Cardiac muscle cell (in vitro differentiated cells and primary cell): Measurements from ENCODE around the gene NGLY1. TPM values are rescaled to one million over a fixed set of nuclear protein-coding genes. Genes with fewer than 3 reads are reported as not detected.
A peak's percentile ranks its signal among the peaks of the same experiment; 100 is the strongest.

ENCODE experiments used
- DNase-seq, 2 donors: peaks; one replicate each; pipeline versions ENCODE4 v3.0.0 to v3.0.0-alpha.2; 2010 to 2017; ENCODE audit warnings: low read depth in 1 of 2, low spot score in 1 of 2
- H3K27ac ChIP-seq: fragments of 200-600 bp; sonication (generic); 2 replicates; pipeline ENCODE4 v1.5.1; 2016
- H3K27me3 ChIP-seq: fragments of 200-600 bp; sonication (generic); 2 replicates; pipeline ENCODE4 v1.6.0; 2016; ENCODE audit warnings: control low read depth
- H3K36me3 ChIP-seq: fragments of 200-600 bp; sonication (generic); 2 replicates; pipeline ENCODE4 v1.5.1; 2016; ENCODE audit warnings: control low read depth
- H3K4me1 ChIP-seq: fragments of 200-600 bp; sonication (generic); 2 replicates; pipeline ENCODE4 v1.8.1; 2017; ENCODE audit warnings: low read depth, mild to moderate bottlenecking, mixed run types
- H3K4me3 ChIP-seq: fragments of 200-600 bp; sonication (generic); 2 replicates; pipeline ENCODE4 v1.5.1; 2016; ENCODE audit warnings: mild to moderate bottlenecking
- H3K9me3 ChIP-seq: fragments of 200-600 bp; sonication (generic); 2 replicates; pipeline ENCODE4 v1.5.1; 2017; ENCODE audit warnings: low read depth, mild to moderate bottlenecking, control low read depth
- polyA plus RNA-seq: library from polyadenylated mRNA; unstranded; fragments of >200 nt; fragmentation: Nextera tagmentation; extraction: Ambion mirVana; gene quantifications from 2 replicates; pipeline ENCODE4 v1.2.1, GENCODE V29; 2016
- total RNA-seq: library from RNA; depleted of rRNA; stranded (reverse); fragments of >200 nt; gene quantifications from 2 replicates; pipeline ENCODE4 v1.2.3, GENCODE V29; 2016
- TF ChIP-seq, protein P1 (sequence below): IDR thresholded peaks from 2 replicates; pipeline ENCODE4 v1.5.1; 2012; ENCODE audit warnings: low read depth, mild to moderate bottlenecking, low read length

The NGLY1 gene, protein sequence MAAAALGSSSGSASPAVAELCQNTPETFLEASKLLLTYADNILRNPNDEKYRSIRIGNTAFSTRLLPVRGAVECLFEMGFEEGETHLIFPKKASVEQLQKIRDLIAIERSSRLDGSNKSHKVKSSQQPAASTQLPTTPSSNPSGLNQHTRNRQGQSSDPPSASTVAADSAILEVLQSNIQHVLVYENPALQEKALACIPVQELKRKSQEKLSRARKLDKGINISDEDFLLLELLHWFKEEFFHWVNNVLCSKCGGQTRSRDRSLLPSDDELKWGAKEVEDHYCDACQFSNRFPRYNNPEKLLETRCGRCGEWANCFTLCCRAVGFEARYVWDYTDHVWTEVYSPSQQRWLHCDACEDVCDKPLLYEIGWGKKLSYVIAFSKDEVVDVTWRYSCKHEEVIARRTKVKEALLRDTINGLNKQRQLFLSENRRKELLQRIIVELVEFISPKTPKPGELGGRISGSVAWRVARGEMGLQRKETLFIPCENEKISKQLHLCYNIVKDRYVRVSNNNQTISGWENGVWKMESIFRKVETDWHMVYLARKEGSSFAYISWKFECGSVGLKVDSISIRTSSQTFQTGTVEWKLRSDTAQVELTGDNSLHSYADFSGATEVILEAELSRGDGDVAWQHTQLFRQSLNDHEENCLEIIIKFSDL
- total RNA-seq (43.0 and 43.4 TPM in 2 replicates), polyA plus RNA-seq (54.5 and 63.0 TPM in 2 replicates)

DNA sequence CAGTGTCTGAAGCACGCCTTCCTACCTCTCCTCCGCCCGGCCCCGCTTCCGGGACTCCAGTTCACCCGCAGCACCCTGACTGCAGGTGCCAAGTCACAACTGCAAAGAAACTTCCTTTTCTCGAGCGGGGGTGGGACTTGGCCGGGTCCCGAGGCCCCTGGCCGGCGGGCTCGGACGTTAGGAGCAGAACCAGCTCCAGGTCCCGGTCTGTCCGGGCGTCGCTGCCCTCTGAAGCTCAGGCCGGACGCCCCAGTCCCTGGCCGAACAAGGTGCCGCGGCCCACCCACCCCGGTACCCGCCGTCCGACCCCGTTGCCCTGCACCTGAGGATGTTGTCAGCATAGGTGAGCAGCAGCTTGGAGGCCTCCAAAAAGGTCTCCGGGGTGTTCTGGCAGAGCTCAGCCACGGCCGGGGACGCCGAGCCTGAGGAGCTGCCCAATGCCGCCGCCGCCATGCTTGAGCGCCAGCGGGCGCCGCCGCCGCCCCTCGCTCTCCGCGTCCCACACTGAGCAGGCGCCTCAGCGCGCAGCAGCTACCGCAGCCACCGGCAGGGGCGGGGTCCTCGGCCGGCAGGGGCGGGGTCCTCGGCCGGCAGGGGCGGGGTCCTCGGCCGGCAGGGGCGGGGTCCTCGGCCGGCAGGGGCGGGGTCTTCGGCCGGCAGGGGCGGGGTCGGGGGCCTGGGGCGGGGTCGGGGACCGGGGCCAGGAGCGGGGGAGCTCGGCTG lies at the start of gene NGLY1:
Gene NGLY1, minus strand, starts transcription at position 506 of the 723 bp plus-strand sequence. Its CDS starts 53 bp downstream, at position 453.
- Histone ChIP-seq H3K27me3 (no peaks in the 10 kb centered on the region), H3K27ac (peak within 1 kb of the TSS; percentile 71), H3K4me3 (peak within 1 kb of the TSS; percentile 85), H3K4me1 (peaks cover 11% of the 10 kb centered on the region), H3K36me3 (peaks cover 4% of the 10 kb centered on the region), H3K9me3 (no peaks in the 10 kb centered on the region)
- TF ChIP-seq, protein P1, sequence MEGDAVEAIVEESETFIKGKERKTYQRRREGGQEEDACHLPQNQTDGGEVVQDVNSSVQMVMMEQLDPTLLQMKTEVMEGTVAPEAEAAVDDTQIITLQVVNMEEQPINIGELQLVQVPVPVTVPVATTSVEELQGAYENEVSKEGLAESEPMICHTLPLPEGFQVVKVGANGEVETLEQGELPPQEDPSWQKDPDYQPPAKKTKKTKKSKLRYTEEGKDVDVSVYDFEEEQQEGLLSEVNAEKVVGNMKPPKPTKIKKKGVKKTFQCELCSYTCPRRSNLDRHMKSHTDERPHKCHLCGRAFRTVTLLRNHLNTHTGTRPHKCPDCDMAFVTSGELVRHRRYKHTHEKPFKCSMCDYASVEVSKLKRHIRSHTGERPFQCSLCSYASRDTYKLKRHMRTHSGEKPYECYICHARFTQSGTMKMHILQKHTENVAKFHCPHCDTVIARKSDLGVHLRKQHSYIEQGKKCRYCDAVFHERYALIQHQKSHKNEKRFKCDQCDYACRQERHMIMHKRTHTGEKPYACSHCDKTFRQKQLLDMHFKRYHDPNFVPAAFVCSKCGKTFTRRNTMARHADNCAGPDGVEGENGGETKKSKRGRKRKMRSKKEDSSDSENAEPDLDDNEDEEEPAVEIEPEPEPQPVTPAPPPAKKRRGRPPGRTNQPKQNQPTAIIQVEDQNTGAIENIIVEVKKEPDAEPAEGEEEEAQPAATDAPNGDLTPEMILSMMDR: no peak
- peak; percentile 88 to 93 for DNase-seq

GRCh38 chr3:25831578-25831977 lies 48.3 kb upstream of the NGLY1 start:
- TF ChIP-seq, protein P1: peak; percentile 47
- Histone ChIP-seq H3K4me1 (no peaks in the 10 kb centered on the region), H3K4me3 (no peak overlapping the region), H3K9me3 (no peaks in the 10 kb centered on the region), H3K27me3 (no peaks in the 10 kb centered on the region), H3K27ac (no peak overlapping the region), H3K36me3 (no peaks in the 10 kb centered on the region)
- DNase-seq: peak; percentile 41 to 55

DNA sequence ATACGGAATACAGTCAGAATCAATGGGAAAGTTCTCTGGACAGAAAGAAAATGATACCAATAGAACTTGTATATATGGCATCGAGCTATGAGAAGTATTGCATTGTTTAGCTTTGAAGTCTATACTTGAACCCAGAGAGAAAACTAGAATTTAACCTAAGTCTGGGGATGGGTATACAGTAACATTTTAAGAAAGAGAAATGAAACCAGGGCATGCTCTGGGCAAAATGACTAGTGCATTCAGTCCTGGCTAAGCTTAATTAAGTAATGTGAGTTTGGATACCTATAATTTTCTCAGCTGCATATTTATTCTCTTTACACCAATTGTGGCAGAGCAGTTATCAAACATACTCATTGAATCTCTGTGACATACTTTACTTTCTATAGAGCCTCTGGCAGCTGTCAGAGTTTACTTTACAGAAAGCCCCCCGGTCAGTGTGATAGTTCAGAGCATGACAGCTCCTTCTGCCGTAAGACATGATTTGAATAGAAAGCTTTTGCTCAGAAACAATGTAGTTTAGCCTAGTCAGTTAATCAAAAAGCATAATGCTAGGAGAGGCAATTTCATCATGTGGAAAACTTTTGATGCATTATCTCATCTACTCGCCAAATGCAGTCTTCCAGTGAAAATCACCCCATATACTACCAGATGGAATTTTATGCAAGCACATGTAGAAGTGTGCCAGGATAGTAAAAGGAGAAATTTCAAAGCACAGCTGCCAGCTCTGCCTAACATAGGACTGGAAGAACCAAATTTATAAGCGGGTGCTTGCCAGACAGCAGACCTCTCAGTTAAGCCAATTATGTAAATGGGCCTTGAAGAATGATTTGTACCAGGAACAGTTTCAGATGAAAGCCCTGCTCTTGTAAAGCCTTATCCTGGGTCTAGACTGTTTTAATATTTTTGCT lies 47.4 kb upstream of the NGLY1 start:
- Histone ChIP-seq H3K4me3 (no peak overlapping the region), H3K27ac (no peak overlapping the region), H3K36me3 (no peaks in the 10 kb centered on the region), H3K4me1 (no peaks in the 10 kb centered on the region), H3K27me3 (no peaks in the 10 kb centered on the region), H3K9me3 (no peaks in the 10 kb centered on the region)
- TF ChIP-seq, protein P1: no peak
- DNase-seq: no peak

DNA sequence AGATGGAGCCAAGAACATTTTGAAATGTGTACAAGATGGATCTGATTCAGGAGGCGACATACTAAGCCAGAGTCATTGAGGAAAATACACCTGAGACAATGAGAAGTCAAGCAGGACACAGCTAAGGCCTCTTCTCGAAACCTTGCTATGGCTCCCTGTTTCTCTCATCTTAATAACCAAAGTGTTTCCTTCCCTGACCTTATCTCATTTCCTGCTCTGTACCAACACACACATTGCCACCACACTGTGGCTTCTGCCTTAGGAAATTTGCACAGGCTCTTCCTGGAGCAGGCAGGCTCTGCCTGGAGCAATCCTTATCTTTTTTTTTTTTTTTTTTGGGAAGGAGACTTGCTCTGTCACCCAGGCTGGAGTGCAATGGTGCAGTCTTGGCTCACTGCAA lies 43.3 kb upstream of the NGLY1 start:
- H3K4me3 ChIP-seq: no peak overlapping the region
- H3K27me3 ChIP-seq: no peaks in the 10 kb centered on the region
- TF ChIP-seq, protein P1: no peak
- no peak for DNase-seq
- peaks cover 6% of the 10 kb centered on the region for H3K4me1 ChIP-seq
- H3K27ac ChIP-seq: no peak overlapping the region
- no peaks in the 10 kb centered on the region for H3K36me3 ChIP-seq
- no peaks in the 10 kb centered on the region for H3K9me3 ChIP-seq

DNA sequence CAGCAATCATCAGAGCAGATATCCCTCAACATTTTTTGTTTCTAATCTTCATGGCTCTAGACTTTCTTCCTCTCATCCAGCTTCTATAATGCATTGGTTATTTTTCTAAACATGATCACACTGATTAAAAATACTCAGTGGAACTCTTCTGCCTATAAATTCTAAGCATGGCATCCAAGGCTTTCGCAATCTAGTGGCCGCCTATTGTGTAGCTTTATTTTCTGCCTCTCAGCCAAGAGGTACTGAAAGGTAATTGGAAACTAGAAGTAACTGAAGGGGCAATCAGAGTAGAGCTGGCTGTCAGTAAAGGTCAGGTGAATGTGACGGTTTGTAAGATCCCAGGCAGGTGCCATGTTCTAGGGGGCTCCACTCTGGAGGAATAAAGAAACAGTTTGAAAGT lies 40.1 kb upstream of the NGLY1 start:
- peaks cover 6% of the 10 kb centered on the region for H3K4me1 ChIP-seq
- no peak overlapping the region for H3K4me3 ChIP-seq
- TF ChIP-seq, protein P1: no peak
- H3K9me3 ChIP-seq: no peaks in the 10 kb centered on the region
- no peak for DNase-seq
- no peak overlapping the region for H3K27ac ChIP-seq
- no peaks in the 10 kb centered on the region for H3K36me3 ChIP-seq
- no peaks in the 10 kb centered on the region for H3K27me3 ChIP-seq
